HG03135 (cell line): ENCODE data around the gene ANKRD40.
"Not testable (repeated sequence)": the region's sequence is repeated elsewhere in the genome, so short reads cannot be mapped to it uniquely, and the experiment has no call there.

Experiments
- ATAC-seq: cut with Tn5 transposase; IDR thresholded peaks from one replicate; pipeline ENCODE4 v1.9.1; 2021; ENCODE audit warnings: mild to moderate bottlenecking, moderate library complexity; ENCODE audit not compliant: unreplicated experiment

Gene ANKRD40

DNA sequence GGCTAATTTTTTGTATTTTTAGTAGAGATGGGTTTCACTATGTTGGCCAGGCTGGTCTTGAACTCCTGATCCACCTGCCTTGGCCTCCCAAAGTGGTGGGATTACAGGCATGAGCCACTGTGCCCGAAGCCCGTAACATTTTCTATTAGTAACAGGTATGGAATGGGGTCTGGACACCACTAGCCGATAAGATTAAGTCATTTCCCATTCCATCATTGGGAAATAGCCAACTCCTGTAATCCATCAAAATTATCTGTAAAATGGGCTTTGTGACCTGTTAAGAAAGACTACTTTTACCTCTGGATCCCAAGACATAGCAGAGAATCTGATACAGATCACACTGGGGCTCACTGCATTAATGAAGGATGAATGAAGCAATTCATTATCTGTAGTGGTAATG is 7.8 kb upstream of the ANKRD40 start:
- ATAC-seq, result no peak

- no peak for ATAC-seq
Measured at GRCh38 chr17:50712641-50713040, 4.9 kb upstream of the ANKRD40 start.

DNA sequence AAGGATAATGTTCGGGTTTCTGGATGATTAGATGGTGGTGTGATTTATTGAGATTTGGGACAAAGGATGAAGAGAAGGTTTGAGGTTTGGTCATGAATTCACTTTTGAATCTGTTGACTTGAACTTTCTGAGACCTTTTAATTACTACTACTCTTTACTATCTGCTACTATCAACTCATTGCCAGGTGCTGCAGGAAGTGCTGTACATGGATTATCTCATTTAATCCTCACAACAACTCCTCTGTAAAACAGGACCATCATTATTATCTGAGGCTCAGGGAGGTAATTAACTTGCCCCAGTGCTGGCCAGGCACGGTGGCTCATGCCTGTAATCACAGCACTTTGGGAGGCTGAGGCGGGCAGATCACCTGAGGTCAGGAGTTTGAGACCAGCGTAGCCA is 2.9 kb upstream of the ANKRD40 start:
- no peak for ATAC-seq

DNA sequence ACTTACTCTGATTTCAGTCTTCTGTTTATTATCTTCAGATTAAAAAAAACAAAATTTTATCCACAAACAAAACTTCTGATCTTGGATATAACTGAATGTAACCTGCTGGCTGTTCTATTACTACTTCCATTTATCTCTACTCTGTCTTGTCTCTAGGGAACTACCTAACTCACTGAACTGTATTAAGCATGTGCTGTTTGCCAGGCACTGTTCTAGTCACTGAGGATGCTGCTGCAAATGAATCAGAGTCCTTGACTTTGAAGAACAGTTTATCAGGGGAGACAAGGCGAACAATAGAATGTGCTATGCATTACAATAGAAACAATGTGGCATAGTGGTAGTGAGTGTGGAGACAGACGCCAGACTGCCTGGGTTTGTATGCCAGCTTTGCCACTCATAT is 2.3 kb upstream of the ANKRD40 start:
- no peak for ATAC-seq

- not testable (repeated sequence) for ATAC-seq
Measured at GRCh38 chr17:50709053-50709452, 1.3 kb upstream of the ANKRD40 start.

DNA sequence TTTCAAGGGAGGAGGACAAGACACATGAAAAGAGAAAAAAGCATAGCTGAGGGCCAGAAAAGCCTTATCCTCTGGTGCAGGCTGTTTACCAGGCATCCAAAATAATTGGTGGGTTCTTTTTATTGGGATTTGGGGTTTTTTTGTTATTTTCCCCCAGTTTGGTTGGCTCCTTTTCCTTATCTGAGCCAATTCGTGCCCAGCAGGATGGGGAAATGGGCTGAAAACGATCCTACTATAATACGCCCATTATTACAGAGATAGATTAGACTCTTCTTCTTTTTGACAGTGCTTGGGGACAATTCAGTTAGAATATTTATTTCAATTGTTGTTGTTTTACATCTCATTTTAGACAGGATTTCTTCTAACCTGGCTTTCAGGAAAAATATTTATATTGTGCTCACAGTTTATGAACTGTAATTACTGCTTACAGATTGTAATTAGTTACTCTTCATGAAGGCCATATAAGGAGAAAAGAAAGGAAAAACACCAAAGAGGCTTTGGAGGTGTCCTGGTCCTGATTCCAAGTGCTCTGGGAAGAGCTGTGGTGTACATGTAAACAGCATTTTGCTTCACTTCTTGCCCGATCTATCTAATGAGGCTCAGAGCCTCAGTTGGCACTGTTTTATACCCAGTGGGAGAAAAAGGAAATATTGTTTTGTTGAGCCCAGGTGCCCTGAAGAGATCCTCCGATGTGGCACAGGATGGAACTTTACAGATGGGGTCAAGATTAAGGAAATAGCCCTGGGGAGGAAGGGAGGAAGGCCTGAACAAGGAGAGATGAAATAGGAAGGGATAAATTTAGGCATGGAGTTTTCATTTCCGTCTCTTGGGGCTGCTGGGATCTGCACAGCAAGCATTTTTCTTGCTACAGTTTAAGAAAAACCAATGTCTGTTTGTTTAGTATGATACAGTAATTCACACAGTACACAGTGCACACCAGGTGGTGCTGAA is 611 bp upstream of the ANKRD40 start:
- ATAC-seq, result no peak

DNA sequence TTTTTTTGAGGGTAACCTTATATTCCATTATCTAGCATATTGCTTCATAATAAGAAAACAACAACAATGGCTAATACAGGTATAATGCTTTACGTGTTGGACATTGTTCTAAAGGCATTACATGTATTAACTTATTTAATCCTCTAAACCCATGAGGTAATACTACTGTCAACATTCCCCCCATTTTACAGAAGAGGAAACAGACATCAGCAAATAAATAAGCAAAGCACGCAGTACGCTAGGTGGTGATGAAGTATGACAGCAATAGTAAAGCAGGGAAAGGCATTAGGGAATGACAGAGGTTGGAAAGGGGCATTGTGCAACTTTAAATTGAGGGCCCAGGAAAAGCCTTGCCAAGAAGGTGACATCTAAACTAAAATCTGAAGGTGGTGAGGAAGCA is 4.6 kb downstream of the ANKRD40 start:
- no peak for ATAC-seq

DNA sequence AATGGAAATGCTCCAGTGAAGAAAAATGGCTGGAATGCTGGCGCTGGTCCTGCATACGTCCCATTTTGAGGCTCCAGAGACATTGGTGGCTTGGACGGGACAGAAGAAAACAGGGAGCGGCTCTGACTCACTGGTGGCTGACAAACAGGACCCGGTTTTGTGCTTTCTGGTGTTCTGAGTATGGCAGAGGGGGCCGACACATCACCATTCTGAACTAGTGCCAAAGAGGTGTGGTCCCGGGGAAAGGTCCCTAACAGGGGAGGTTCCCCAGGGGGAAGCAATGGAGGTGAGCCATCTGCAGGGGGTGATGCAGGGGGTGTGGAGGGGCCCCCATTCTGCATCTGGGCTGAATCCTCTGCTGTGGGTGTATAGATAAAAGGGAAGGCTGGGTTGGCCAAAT is 8.3 kb downstream of the ANKRD40 start:
- ATAC-seq, result no peak

GRCh38 chr17:50697663-50698272 is 9.9 kb downstream of the ANKRD40 start:
- no peak for ATAC-seq

GRCh38 chr17:50697062-50697461 is 10.7 kb downstream of the ANKRD40 start:
- no peak for ATAC-seq

DNA sequence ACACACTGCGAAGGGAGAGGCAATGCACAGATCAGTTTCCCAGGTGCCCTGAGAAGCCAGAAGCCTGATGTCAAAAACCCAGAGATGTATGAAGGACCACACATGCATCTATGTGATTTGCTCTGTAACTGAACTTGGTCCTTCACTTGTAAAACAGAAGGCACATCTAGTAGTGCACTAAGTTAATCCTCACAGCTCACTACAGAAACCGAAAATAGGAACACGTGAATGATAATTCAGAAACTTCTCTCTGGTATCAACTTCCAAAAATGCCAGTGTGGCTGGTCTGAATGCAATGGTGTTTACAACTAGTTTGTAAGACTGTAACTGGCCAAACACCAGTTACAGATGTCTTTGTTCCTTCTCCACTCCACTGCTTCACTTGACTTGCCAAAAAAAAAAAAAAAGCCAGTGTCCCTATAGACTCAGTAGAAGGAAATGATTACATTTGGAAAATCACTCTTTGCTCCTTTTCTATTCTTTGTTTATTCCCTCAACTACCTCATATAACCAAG is 11.3 kb downstream of the ANKRD40 start:
- ATAC-seq, result no peak

GRCh38 chr17:50693036-50693682 is 14.6 kb downstream of the ANKRD40 start:
- ATAC-seq, result no peak

DNA sequence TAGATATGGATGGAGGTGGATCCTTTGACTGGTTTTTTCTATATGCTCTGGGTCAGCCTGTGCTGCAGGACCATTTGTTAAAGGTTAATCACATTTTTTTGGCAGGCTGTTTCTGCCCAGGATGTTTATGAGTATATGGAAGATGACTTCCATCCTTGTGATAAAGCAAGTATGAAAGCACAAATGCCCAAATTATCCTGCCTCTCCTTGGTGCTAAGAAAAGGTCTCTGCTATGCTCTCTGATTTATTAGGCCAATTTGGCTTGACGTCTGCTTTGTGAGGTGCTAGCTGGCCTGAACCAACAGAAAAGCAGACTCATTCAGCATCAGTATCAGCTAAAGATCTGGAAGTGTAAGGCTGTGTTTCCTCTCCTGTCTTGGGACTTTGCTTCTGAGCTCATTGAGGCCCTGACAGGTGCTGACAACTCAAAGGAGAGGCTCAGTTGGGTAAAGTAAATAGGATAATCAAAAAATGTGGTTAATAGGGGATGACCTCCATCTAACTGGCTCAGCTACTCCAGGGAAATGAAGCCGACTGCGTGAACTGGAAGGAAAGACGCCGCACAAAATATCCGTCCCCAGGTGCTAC is 15.2 kb downstream of the ANKRD40 start:
- no peak for ATAC-seq

GRCh38 chr17:50691550-50692447 is 15.9 kb downstream of the ANKRD40 start:
- ATAC-seq, result no peak

- no peak for ATAC-seq
Measured at GRCh38 chr17:50690887-50691549, 16.7 kb downstream of the ANKRD40 start.

- no peak for ATAC-seq
Measured at GRCh38 chr17:50689956-50690886, 17.5 kb downstream of the ANKRD40 start.

- ATAC-seq, result no peak
Measured at GRCh38 chr17:50689251-50689650, 18.5 kb downstream of the ANKRD40 start.

GRCh38 chr17:50688245-50688644 is 19.5 kb downstream of the ANKRD40 start:
- no peak for ATAC-seq
